ENCODE results near the gene C2CD2.

Gene C2CD2

DNA sequence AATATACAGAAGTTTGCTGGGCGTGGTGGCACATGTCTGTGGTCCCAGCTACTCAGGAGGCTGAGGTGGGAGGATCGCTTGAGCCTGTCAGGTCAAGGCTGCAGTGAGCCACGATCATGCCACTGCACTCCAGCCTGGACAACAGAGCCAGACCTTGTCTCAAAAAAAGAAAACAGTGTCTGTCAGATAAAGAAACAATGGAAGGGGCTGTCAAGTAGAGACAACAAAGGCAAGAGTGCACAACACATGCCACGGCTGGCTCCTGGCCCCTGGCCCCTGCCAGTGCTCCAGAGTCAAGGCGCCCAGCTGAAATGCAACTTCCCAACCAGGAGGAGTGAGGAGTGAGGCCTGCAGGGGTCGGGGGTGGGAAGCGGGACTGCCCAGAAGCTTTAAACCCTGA, 107.3 kb downstream of the C2CD2 start:
- no peaks in the 10 kb centered on the region for H3K4me1 Mint-ChIP-seq
- no peaks in the 10 kb centered on the region for H3K27me3 Mint-ChIP-seq
- H3K27ac Mint-ChIP-seq: no peak overlapping the region
- ATAC-seq: no peak
- DNase-seq: no peak
- H3K9me3 Mint-ChIP-seq: no peaks in the 10 kb centered on the region
- peaks cover 32% of the 10 kb centered on the region for H3K36me3 Mint-ChIP-seq (ENCODE audit: low read depth)
- no peak overlapping the region for H3K4me3 Mint-ChIP-seq

DNA sequence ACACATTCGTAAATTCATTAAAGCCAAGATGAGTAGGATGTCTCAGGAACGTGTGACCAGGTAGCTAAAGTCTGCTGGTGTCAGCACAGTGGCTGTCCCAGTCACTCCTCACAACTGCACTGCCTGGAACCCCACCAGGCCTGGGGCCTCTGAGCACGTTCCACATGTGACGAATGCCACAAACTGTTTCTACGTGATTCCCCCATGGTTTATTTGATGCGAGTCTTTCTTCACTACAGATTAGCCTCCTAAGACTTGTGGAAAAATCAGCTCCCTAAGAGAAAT, 107.8 kb downstream of the C2CD2 start:
- no peaks in the 10 kb centered on the region for H3K4me1 Mint-ChIP-seq
- ATAC-seq (no peak), DNase-seq (no peak)
- H3K27ac Mint-ChIP-seq: no peak overlapping the region
- peaks cover 5% of the 10 kb centered on the region for H3K9me3 Mint-ChIP-seq
- H3K27me3 Mint-ChIP-seq: no peaks in the 10 kb centered on the region
- H3K36me3 Mint-ChIP-seq (ENCODE audit: low read depth): peaks cover 37% of the 10 kb centered on the region
- H3K4me3 Mint-ChIP-seq: no peak overlapping the region

DNA sequence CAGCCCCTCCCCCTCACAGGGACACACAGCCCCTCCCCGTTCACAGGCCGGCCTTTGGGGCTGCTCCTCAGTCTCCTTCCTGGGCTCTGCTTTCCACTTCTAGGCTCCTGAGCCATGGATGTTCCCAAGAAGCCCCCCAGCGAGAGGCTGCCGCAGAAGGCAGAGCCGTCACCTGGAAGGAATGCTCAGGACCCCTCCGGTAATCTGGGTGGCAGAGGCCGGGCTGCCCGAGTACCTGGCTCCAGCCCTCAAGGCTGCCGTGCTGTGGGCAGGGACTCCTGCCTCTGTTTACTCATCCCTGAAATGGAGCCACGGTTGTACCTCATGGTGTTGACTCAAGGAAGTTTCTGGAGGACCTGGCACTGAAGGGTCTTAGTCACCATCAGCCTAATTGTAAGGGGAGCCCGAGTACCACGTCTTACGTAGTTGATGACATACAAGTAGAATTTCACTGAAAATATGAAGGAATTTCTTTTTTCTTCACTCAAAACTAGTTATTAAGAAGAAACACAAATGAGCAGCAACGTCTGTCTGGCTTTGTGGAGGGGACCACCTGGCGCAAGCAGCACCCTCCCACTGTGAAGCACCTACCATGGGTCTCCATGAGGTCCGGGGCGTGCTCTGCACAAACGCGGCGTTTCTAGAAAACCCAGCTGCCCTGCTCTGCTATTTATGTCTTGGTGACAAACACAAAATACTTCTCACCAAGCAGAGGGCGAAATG, 108.3 kb downstream of the C2CD2 start:
- no peak overlapping the region for H3K27ac Mint-ChIP-seq
- no peak for DNase-seq
- peaks cover 5% of the 10 kb centered on the region for H3K9me3 Mint-ChIP-seq
- no peak for ATAC-seq
- H3K27me3 Mint-ChIP-seq: no peaks in the 10 kb centered on the region
- H3K4me1 Mint-ChIP-seq: no peaks in the 10 kb centered on the region
- no peak overlapping the region for H3K4me3 Mint-ChIP-seq
- H3K36me3 Mint-ChIP-seq (ENCODE audit: low read depth): peaks cover 38% of the 10 kb centered on the region

DNA sequence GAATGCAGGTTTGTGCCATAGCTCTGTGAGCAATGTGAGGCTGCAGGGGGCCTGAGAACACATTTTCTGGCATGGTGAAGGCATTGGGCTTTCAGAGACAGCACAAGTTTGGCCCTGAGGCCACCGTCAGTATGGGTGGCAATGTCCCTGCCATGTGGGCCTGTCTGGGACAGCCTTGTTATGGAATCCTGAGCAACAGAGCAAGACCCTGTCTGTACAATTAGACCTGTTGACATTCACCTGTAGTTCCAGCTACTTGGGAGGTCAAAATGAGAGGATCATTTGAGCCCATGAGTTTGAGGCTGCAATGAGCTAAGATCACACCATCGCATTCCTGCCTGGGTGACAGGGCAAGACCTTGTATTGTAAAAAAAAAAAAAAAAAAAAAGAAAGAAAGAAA, 110.2 kb downstream of the C2CD2 start:
- Mint-ChIP-seq H3K9me3 (peaks cover 5% of the 10 kb centered on the region), H3K36me3 (ENCODE audit: low read depth) (peaks cover 36% of the 10 kb centered on the region), H3K27me3 (no peaks in the 10 kb centered on the region), H3K27ac (no peak overlapping the region), H3K4me1 (no peaks in the 10 kb centered on the region), H3K4me3 (no peak overlapping the region)
- no peak for DNase-seq
- ATAC-seq: no peak

DNA sequence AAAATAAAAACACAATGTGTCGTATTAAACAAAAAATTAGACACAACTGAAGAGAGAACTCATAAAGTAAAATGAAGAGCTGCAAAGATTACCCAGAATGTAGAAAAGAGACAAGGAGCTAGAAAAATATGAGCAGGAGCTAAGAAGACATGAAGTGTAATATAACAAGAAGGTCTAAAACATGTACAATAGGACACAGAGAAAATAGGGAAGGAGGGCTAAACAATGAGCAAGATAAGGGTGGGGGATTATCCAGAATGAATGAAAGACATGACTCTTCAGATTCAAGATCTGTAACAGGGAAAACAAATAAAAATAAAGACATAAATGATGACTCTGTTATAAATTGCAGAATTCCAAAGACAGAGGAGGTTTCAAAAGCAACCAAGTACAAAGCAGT, 112.9 kb downstream of the C2CD2 start:
- DNase-seq (no peak), ATAC-seq (no peak)
- Mint-ChIP-seq H3K36me3 (ENCODE audit: low read depth) (peaks cover 52% of the 10 kb centered on the region), H3K27me3 (no peaks in the 10 kb centered on the region), H3K4me3 (no peak overlapping the region), H3K4me1 (no peaks in the 10 kb centered on the region), H3K9me3 (peaks cover 5% of the 10 kb centered on the region), H3K27ac (no peak overlapping the region)

DNA sequence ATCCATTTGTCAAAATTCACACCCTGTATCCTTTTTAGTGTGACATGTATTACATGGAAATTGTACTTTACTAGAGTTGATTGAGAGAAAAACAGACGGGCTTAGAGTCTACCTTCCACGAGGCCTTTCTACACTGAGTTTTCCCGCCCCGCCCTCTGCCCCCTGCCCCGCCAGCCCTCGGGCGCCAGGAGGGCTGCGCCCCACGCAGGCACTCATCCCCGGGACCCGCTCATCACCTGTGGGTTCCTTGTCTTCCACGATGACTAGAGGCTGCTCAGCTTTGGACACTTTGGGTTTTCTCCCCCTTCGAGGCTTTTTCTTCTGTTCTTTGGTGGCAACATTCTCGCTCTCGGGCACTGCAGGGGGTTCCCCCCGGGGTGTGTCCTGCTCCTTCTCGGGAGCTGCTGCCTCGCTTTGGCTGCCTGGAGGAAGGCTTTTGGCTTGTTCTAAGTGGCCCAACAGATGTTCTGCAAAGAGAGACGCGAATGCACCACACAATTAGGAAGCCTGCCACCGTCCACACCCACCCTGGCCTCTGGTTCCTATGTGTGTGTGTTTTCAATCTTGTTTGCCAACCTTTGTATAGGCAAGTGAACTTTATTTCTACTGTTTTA, 114.3 kb downstream of the C2CD2 start:
- Mint-ChIP-seq H3K9me3 (peaks cover 5% of the 10 kb centered on the region), H3K4me1 (no peaks in the 10 kb centered on the region), H3K27me3 (no peaks in the 10 kb centered on the region), H3K27ac (no peak overlapping the region), H3K36me3 (ENCODE audit: low read depth) (peaks cover 47% of the 10 kb centered on the region), H3K4me3 (no peak overlapping the region)
- no peak for DNase-seq
- ATAC-seq: no peak

DNA sequence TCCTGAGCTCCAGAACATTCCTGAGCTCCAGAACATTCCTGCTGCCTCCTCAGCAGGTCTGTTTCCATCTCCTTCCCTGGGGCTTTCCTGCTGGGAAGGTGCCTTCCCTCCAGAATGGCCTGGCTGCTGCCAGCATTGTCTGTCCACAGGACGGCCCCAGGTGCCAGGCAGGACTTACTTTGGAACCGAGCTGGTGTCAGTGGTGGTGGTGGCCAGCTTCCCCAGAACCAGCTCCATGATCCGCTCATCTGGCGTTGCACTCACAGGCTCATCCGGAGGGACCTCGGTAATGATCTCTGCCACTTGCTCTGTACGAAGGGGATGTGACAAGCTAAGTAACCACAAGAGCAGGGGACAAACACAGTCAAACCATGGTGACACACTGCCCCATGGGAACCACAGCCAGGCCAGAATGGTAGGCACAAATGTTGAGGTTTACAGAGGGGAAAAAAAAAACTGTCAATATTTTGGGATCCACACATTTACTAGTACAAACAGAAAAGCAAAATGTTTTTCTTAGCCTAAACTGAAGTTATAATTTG, 116.0 kb downstream of the C2CD2 start:
- ATAC-seq: no peak
- H3K27ac Mint-ChIP-seq: no peak overlapping the region
- DNase-seq: no peak
- no peaks in the 10 kb centered on the region for H3K4me1 Mint-ChIP-seq
- H3K9me3 Mint-ChIP-seq: peaks cover 5% of the 10 kb centered on the region
- peaks cover 42% of the 10 kb centered on the region for H3K36me3 Mint-ChIP-seq (ENCODE audit: low read depth)
- H3K4me3 Mint-ChIP-seq: no peak overlapping the region
- H3K27me3 Mint-ChIP-seq: no peaks in the 10 kb centered on the region

DNA sequence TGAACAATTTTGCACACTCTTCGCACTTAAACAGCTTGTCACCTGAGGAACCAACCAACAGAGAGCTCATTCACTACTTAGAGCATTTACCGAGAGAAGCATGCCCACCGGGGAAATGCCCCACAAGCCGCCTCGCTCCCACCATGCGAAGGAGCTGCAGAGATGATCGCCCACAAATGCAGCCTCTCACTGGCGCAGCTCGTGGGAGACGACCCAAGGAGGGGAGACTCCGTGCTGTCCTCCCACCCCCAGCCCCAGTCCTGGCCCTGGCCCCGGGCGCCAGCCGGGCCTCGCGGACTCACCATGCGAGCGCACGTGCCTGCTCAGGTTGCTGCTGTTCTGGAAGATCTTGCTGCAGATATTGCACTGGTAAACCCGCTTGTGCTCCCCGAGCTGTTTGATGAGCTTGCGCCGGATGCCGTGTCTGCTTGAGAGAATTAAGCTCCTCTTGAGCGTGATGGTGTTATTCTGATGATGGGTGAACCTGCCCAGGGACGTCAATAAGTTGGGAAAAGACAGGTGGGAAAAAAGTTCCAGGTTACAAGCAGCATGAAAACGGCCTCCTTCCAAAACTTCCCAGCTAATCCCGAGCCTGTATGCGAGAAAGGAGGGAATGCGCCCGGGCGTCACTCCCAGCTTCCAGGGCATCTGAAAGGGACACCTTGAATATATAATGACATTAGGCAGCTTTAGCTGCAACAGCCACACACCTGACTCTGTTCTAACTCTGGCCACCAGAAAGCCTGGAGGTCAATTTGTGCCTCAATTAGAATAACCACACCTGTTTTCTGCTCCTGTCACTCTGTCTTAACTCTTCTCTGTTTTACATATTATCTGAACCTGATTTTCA, 117.4 kb downstream of the C2CD2 start:
- peaks cover 4% of the 10 kb centered on the region for H3K9me3 Mint-ChIP-seq
- peaks cover 36% of the 10 kb centered on the region for H3K36me3 Mint-ChIP-seq (ENCODE audit: low read depth)
- H3K27me3 Mint-ChIP-seq: no peaks in the 10 kb centered on the region
- no peak overlapping the region for H3K4me3 Mint-ChIP-seq
- no peak overlapping the region for H3K27ac Mint-ChIP-seq
- DNase-seq: no peak
- no peak for ATAC-seq
- H3K4me1 Mint-ChIP-seq: no peaks in the 10 kb centered on the region

DNA sequence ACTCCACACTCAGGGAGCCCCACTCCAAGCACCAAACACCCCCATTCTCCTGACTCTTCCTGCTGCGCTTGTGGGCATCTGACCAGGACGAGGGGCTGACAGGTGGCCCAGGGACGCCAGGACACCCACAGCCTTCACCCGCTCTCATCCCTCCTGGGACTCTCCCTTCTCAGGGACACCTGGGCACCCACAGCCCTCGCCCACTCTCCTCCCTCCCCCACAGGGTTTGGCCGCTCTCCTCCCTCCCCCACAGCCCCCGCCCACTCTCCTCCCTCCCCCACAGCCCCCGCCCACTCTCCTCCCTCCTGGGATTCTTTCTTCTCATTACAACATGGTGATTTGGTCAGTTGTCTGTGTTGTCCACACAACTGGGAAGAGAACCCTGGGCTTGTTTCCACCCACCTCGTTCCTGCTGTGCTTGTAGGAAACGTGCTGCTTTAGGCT, 118.1 kb downstream of the C2CD2 start:
- ATAC-seq (no peak), DNase-seq (no peak)
- peaks cover 30% of the 10 kb centered on the region for H3K36me3 Mint-ChIP-seq (ENCODE audit: low read depth)
- H3K4me3 Mint-ChIP-seq: no peak overlapping the region
- no peaks in the 10 kb centered on the region for H3K9me3 Mint-ChIP-seq
- no peaks in the 10 kb centered on the region for H3K27me3 Mint-ChIP-seq
- H3K4me1 Mint-ChIP-seq: no peaks in the 10 kb centered on the region
- no peak overlapping the region for H3K27ac Mint-ChIP-seq

Data from activated naive CD8-positive, alpha-beta T cell treated with anti-CD3 and anti-CD28 coated beads, Interleukin-2, amount 50 U/mL, for 24 hours (primary cell).